ENCODE results near the gene ANO7.

ANO7 gene

DNA sequence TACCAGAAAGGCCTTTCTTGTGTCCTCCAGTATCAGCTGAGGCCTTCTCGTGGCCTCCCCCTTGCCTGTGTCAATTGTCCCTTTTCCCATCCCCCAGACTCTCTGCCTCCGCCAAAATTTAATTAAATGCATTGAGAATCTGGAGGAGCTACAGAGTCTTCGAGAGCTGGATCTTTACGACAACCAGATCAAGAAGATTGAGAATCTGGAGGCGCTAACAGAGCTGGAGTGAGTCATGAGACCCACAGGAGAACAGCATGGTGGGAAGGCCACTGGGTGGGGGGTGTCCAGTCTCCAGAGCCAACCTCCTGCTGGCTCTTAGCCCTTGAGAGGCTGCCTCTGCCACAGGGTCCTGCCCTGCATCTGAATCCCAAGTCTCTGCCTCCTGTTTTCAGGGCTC lies 29.4 kb upstream of the ANO7 start:
- no peak for DNase-seq

DNA sequence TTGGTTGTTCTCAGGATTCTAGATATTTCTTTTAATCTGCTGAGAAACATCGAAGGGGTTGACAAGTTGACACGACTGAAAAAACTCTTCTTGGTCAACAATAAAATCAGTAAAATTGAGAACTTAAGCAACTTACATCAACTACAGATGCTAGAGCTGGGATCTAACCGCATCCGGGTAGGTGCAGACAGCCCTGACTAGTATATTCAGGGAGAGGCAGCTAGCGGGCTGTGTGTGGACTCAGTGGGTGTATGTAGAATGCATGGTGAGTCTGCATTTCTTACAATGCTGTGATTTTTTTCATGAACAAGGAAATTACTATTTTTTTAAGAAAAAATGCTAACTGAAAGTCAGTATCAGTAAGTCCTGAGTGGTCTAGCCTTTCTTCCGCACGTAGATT lies 28.2 kb upstream of the ANO7 start:
- no peak for DNase-seq

DNA sequence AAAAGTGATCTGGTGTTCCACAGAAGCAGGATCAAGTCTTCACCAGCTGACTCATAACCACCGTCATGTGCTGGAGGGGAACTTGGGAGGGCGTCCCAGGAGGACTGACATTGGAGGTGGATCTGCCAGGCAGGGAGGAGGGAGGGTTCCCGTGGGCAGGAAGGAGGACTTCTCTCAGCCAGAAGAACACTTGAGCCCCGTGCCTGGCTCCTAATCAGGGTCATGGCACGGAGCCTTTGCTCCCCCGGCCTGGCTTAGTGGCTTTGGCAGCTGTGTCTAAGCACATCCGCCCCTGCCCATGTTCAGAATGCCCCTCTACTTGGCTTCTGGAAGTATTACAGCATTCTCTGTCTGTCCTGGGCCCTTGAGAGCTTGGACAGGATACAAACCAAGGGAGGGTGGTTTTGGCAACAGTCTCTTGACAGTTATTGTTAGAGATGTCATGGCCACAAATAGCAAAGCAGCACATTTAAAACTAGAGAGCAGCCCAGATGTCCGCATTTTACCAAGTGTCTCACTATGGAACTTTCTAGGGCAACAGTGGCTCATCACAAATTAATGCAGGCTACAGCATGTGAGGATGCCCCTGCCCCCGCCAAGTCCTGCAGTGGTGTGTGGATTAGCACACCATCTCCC lies 26.7 kb upstream of the ANO7 start:
- DNase-seq, result peak; percentile 80

DNA sequence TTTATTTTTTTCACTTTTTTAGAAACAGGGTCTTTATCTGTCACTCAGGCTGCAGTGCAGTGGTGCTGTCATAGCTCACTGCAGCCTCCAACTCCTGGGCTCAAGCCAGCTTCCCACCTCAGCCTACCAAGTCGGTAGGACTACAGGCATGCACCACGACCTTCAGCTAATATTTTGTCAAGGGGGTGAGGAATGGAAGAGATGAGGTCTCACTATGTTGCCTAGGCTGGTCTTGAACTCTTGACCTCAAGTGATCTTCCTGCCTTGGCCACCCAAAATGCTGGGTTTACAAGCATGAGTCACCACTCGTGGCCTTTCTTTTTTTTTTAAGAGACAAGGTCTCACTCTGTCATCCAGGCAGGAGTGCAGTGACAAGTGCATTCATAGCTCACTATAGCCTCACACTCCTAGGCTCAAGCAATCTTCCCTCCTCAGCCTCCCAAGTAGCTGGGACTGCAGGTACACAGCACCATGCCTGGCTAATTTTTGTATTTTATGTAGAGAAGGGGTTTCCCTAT lies 24.8 kb upstream of the ANO7 start:
- no peak for DNase-seq

DNA sequence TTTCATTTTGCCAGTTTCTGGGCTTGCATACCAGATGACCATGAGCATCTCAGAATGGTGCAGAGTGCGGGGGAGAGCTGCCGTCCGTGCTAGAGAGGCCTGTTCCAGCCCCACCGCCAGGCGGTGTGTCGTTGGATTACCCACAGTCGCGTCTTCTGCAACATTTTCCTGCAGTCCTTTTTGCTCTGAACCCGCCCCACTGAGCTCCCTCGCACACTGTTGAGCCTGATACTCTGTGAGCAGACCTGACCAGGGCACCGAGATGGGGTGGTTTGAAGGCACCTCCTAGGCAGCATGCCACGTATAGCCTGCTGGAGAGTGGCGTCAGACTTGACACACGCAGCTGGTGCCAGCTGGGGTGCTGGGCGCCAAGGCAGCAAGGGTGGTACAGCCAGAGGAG lies 20.1 kb upstream of the ANO7 start:
- no peak for DNase-seq

GRCh38 chr2:241173557-241173956 lies 14.9 kb upstream of the ANO7 start:
- no peak for DNase-seq

- DNase-seq, result peak; percentile 52
Measured at GRCh38 chr2:241177526-241178334, 10.7 kb upstream of the ANO7 start.

- no peak for DNase-seq
Measured at GRCh38 chr2:241178961-241179360, 9.5 kb upstream of the ANO7 start.

GRCh38 chr2:241179899-241180298 lies 8.6 kb upstream of the ANO7 start:
- DNase-seq, result no peak

- DNase-seq, result no peak
Measured at GRCh38 chr2:241180495-241180894, 8.0 kb upstream of the ANO7 start.

DNA sequence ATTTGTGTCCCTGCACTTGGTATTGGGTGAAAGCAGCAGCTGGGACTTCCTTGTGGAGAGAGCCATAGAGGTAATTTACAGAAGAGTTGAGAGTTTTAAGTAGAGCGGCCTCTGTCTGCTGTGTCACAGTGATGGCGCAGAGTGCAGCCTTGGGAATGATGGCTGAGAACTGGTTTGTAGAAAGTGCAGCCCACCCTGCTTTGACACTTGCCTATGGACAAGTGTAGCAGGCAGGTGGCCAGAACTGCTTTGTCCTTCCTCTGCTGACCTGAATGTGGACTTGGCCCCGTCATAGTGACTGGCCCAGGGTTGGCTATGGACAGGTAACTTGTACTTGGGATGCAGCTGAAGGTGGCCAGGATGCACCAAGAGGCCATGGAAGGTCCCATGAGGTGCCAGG lies 6.4 kb upstream of the ANO7 start:
- no peak for DNase-seq

DNA sequence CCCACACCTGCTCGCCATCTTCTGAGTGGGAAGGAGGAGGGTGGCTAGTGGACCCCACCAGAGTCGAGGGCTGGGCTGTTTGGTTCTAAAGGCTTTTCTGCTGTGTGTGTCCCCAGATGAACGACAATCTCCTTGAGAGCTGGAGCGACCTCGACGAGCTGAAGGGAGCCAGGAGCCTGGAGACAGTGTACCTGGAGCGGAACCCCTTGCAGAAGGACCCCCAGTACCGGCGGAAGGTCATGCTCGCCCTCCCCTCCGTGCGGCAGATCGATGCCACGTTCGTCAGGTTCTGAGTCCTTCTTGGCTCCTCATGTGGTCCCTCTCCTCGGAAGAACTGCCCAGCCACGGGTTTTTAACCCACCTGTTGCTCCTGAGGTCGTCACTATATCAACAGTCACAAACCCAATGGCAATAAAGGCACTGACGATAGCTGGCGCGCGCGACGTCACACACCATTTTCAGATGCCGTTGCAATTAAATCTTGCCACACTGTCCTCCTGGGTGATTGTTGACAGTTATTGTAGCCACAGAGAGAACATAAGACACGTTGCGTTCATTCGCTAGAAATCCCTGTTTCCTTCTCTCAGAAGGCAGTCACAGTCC lies 5.8 kb upstream of the ANO7 start:
- no peak for DNase-seq

- no peak for DNase-seq
Measured at GRCh38 chr2:241183221-241183620, 5.3 kb upstream of the ANO7 start.

GRCh38 chr2:241184901-241185300 lies 3.6 kb upstream of the ANO7 start:
- DNase-seq, result no peak

- DNase-seq, result no peak
Measured at GRCh38 chr2:241185961-241186360, 2.5 kb upstream of the ANO7 start.

DNA sequence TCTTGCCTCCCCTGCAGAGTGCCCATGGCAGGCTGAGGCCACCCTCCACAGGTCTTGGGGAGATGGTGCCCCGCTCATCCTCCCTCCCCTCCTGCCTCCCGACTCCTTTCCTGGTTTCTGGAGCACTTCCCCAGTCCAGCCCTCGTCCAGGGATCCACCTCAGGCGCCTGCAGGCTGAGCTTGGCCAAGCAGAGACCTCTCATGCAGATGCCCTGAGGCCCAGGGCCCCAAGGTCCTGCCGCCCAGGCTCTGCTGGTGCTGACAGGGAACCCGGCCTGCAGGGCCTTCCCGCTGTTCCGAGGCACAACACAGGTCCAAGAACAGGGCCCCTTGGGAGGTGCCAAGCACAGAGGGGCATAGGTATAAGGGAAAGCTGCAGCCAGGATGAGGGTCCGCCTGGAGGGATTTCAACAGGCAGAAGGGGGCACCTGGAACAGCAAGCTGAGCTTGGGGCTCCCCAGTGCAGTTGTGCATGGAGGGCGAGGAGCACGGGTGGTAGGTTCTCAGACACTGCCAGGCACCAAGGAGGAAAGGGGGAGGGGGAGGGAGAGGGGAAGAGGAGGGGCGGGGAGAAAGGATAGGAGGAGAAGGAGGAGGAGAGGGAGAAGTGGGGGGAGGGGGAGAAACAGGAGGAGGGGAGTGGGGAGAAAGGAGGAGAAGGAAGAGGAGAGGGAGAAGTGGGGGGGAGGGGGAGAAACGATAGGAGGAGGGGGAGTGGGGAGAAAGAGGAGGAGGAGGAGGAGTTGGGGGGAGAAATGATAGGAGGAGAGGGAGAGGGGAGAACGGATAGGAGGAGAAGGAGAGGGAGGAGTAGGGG lies 1.2 kb upstream of the ANO7 start:
- DNase-seq, result no peak

DNA sequence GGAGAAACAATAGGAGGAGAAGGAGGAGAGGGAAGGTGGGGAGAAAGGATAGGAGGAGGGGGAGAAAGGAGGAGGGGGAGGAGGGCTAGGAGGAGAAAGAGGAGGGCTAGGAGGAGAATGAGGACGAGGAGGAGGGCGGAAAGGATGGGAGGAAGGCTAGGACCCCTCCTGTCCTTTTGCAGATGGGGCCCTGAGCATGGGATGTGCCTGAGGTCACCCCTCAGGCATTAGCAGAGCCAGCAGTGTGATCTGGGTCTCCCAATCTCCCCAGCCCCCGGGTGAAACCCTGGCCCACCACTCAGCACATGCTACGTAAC lies 601 bp upstream of the ANO7 start:
- DNase-seq, result no peak

DNA sequence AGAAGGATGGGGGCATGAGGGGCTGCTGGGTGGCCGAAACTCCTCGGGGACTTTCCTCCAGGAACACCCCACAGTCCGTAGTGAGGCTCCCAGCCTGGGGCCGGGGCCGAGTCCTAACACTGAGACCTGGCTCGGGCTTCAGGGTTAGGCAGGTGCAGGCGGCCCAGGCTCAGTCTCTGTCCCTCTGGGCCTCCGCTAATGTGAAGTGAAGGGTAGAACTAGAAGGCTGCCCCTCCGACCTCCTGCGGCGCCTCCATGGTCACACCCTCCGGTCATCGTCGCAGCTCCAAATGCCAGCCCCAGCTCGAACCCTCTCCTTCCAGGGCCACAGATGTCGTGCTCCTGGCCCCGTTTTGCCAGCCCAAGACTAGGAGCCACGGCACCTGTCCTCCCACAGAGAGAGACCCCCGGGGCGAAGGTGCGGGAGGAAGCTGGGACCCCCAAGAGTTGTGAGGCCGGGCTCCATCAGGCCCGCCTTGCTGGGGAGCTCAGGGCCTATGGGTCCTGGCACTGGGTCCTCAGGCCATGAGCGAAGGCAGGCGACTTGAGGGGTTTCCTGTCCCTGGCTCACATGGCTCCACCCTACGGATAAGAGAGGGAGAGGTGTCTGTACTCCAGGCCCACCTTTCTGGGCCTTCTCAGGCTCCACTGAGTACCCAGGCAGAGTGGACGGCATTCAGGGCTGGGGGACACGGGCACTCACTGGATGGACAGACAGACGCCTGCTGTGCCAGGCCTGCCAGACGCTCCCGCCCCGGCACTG lies 797 bp downstream of the ANO7 start:
- no peak for DNase-seq

DNA sequence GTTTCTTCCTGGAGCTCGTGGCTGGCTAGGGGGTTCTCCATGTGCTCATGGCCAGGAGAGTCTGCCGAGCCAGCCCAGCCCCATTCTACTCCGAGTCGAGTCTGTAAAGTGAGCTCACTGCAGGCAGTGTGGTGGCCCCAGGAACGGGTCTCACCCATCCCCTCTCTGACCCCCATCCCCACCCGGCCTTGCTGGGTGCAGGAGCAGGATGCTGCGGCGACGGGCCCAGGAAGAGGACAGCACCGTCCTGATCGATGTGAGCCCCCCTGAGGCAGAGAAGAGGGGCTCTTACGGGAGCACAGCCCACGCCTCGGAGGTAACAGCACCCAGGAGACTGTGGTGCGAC lies 1.4 kb downstream of the ANO7 start:
- no peak for DNase-seq

DNA sequence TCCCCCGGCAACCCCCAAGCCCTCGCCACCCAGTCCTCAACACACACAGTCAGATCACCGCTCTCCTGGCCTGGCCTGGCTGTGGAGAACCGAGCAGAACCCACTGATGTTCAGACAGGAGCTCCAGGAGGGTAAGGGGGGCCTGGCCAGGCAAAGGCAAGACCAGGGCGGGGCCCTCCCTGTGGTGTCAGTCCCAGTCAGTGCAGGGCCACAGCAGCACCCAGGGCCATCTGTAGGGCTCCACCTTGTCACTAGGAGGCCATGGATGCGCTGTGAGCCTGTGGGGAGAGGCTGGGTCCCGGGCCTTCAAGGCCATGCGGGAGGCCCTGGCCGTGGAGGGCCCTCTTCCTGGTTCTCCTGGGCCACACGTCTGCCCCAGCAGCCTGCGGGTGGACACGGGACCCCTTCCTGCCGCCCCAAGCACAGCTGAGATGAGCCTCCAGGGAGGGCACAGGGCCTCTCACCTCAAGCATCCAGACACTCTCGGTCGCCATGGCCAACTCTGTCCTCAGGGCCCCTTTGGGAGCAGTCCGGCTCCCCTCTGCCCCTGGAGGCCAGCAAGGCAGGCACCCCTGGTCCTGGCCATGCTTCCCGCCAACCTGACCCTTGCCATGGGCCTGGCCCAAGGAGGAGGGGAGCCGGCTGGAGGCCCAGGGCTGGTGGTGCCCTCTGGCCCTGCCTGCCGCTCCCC lies 2.0 kb downstream of the ANO7 start:
- DNase-seq, result no peak

DNA sequence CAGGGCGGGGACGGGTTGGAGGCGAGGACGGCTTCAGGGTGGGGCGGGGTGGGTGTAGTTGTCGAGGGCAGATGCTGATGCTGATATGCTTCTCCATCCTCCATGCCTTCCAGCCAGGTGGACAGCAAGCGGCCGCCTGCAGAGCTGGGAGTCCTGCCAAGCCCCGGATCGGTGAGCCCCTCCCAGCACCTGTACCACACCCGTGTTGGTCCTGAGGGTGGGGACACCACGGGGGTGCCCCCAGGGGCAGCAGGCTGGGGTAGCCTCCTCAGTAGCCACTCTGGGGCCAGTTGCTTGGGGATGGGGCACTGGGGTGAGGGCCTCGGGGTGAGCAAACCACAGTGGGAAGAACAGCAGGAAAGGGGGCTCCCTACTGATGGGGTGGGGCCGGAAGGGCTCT lies 2.6 kb downstream of the ANO7 start:
- no peak for DNase-seq

- no peak for DNase-seq
Measured at GRCh38 chr2:241193271-241193670, 4.8 kb downstream of the ANO7 start.

Measured in left hindlimb (tissue), 1 donor.